Hepatocyte (in vitro differentiated cells): ENCODE results near the gene IDE. TPM values are rescaled to one million over a fixed set of nuclear protein-coding genes. Genes with fewer than 3 reads are reported as not detected.

Source experiments
- DNase-seq: peaks from one replicate; pipeline ENCODE4 v3.0.0-alpha.2; 2016; ENCODE audit warnings: low spot score
- H2AFZ ChIP-seq: fragments of 200-600 bp; sonication (generic); 2 replicates; pipeline ENCODE4 v1.6.0; 2016; ENCODE audit warnings: antibody characterized with exemption, mild to moderate bottlenecking
- H3K27ac ChIP-seq: fragments of 200-600 bp; sonication (generic); 2 replicates; pipeline ENCODE4 v1.5.1; 2016; ENCODE audit warnings: mild to moderate bottlenecking
- H3K27me3 ChIP-seq: fragments of 200-600 bp; sonication (generic); 2 replicates; pipeline ENCODE4 v1.6.1; 2016
- H3K36me3 ChIP-seq: fragments of 200-600 bp; sonication (generic); replicated peaks from 2 replicates; pipeline ENCODE4 v1.5.1; 2016; ENCODE audit warnings: low read depth; ENCODE audit not compliant: insufficient read depth
- H3K4me1 ChIP-seq: fragments of 200-600 bp; sonication (generic); 2 replicates; pipeline ENCODE4 v1.5.1; 2016; ENCODE audit warnings: mild to moderate bottlenecking, moderate library complexity; ENCODE audit not compliant: insufficient read depth
- H3K4me2 ChIP-seq: fragments of 200-600 bp; sonication (generic); 2 replicates; pipeline ENCODE4 v1.6.0; 2016
- H3K4me3 ChIP-seq: fragments of 200-600 bp; sonication (generic); 2 replicates; pipeline ENCODE4 v1.5.1; 2016; ENCODE audit warnings: mild to moderate bottlenecking
- H3K79me2 ChIP-seq: fragments of 200-600 bp; sonication (generic); 2 replicates; pipeline ENCODE4 v1.6.0; 2017; ENCODE audit warnings: mild to moderate bottlenecking
- H3K9me2 ChIP-seq: fragments of 200-600 bp; sonication (generic); replicated peaks from 2 replicates; pipeline ENCODE4 v1.6.0; 2017; ENCODE audit warnings: mild to moderate bottlenecking; ENCODE audit not compliant: insufficient read depth
- H3K9me3 ChIP-seq: fragments of 200-600 bp; sonication (generic); 2 replicates; pipeline ENCODE4 v1.5.1; 2016; ENCODE audit warnings: low read depth, mild to moderate bottlenecking
- H4K20me1 ChIP-seq: fragments of 200-600 bp; sonication (generic); 2 replicates; pipeline ENCODE4 v1.6.0; 2016; ENCODE audit warnings: mild to moderate bottlenecking; ENCODE audit not compliant: insufficient read depth, poor library complexity, severe bottlenecking
- EZH2 ChIP-seq: fragments of 200-600 bp; sonication (generic); IDR thresholded peaks from 2 replicates; pipeline ENCODE4 v1.6.1; 2016; ENCODE audit warnings: antibody characterized with exemption, mild to moderate bottlenecking, borderline replicate concordance
- EZH2phosphoT487 ChIP-seq: fragments of 200-600 bp; sonication (generic); IDR thresholded peaks from one replicate; pipeline ENCODE4 v1.6.1; 2018; ENCODE audit warnings: antibody characterized with exemption, mild to moderate bottlenecking, low read depth, moderate library complexity; ENCODE audit not compliant: unreplicated experiment, severe bottlenecking
- WGBS: methylation state at CpG from one replicate; pipeline ENCODE4 v1.1.6; 2016; ENCODE audit warnings: low lambda C conversion rate; ENCODE audit errors: missing lambda C conversion rate; 5-methylcytosine and 5-hydroxymethylcytosine counted together
- polyA plus RNA-seq: library from polyadenylated mRNA; unstranded; fragments of >200 nt; fragmentation: Nextera tagmentation; extraction: Ambion mirVana; gene quantifications from 2 replicates; pipeline ENCODE4 v1.2.1, GENCODE V29; 2016
- total RNA-seq: library from RNA; depleted of rRNA; stranded (reverse); fragments of >200 nt; gene quantifications from 2 replicates; pipeline ENCODE4 v1.2.3, GENCODE V29; 2014
- TF ChIP-seq, protein P1 (sequence below): fragments of 200-600 bp; sonication (generic); IDR thresholded peaks from 2 replicates; pipeline ENCODE4 v1.5.1; 2016; ENCODE audit warnings: antibody characterized with exemption, mild to moderate bottlenecking; ENCODE audit not compliant: poor library complexity

IDE gene
- total and polyA plus RNA-seq, 2 experiments from 2014 or later, result 16.6 to 39.7 TPM

DNA sequence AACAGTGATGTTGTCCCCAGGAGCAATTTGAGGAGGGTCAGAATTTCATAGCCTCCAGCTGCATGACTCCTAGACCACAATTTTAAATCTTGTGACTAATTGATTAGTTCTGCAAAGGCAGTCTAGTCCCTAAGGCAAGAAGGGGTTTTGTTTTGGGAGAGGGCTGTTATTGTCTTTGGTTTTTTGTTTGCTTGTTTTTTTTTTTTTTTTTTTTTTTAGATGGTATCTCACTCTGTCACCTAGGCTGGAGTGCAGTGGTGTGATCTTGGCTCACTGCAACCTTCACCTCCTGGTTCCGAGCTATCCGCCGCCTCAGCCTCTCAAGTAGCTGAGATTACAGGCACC lies 165.9 kb downstream of the IDE start:
- no peak for DNase-seq
- H3K9me3 ChIP-seq, result no peaks in the 10 kb centered on the region
- no peaks in the 10 kb centered on the region for H3K4me1 ChIP-seq
- WGBS, result 93% methylated on average over 3 of the region's 3 CpGs
- TF ChIP-seq EZH2 (no peak), EZH2phosphoT487 (no peak)
- TF ChIP-seq, protein P1, sequence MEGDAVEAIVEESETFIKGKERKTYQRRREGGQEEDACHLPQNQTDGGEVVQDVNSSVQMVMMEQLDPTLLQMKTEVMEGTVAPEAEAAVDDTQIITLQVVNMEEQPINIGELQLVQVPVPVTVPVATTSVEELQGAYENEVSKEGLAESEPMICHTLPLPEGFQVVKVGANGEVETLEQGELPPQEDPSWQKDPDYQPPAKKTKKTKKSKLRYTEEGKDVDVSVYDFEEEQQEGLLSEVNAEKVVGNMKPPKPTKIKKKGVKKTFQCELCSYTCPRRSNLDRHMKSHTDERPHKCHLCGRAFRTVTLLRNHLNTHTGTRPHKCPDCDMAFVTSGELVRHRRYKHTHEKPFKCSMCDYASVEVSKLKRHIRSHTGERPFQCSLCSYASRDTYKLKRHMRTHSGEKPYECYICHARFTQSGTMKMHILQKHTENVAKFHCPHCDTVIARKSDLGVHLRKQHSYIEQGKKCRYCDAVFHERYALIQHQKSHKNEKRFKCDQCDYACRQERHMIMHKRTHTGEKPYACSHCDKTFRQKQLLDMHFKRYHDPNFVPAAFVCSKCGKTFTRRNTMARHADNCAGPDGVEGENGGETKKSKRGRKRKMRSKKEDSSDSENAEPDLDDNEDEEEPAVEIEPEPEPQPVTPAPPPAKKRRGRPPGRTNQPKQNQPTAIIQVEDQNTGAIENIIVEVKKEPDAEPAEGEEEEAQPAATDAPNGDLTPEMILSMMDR, result no peak
- H4K20me1 ChIP-seq, result no peaks in the 10 kb centered on the region
- H2AFZ ChIP-seq, result no peak overlapping the region
- H3K79me2 ChIP-seq, result no peaks in the 10 kb centered on the region
- no peak overlapping the region for H3K27ac ChIP-seq
- no peak overlapping the region for H3K4me3 ChIP-seq
- H3K9me2 ChIP-seq, result no peaks in the 10 kb centered on the region
- H3K4me2 ChIP-seq, result no peak overlapping the region
- H3K27me3 ChIP-seq, result no peaks in the 10 kb centered on the region
- H3K36me3 ChIP-seq, result no peaks in the 10 kb centered on the region

DNA sequence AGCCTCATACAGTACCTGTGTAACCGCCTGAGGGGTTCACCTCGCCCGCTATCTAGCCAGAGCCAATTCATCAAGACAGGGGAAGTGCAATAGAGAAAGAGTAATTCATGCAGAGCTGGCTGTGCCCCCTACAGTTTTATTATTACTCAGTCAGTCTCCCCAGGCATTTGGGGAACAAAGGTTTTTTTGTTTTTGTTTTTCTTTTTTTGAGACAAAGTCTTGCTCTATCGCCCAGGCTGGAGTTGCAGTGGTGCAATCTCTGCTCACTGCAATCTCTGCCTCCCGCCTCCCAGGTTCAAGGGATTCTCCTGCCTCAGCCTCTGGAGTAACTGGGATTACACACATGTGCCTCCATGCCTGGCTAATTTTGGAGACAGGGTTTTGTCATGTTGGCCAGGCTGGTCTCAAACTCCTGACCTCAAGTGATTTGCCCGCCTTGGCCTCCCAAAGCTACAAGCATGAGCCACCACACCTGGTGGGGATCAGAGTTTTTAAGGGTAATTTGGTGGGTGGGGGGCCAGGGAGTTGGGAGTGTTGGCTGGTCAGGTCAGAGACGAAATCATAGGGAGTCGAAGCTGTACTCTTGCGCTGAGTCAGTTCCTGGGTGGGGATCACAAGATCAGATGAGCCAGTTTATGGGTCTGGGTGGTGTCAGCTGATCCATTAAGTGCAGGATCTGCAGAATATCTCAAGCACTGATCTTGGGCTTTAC lies 166.4 kb downstream of the IDE start:
- Histone ChIP-seq H3K4me2 (no peak overlapping the region), H3K9me3 (no peaks in the 10 kb centered on the region), H3K79me2 (no peaks in the 10 kb centered on the region), H2AFZ (no peak overlapping the region), H3K27me3 (no peaks in the 10 kb centered on the region), H3K4me3 (no peak overlapping the region), H3K9me2 (no peaks in the 10 kb centered on the region), H4K20me1 (no peaks in the 10 kb centered on the region), H3K4me1 (no peaks in the 10 kb centered on the region), H3K36me3 (no peaks in the 10 kb centered on the region), H3K27ac (no peak overlapping the region)
- WGBS, result 52% methylated on average over 8 of the region's 9 CpGs
- no peak for DNase-seq
- TF ChIP-seq EZH2 (no peak), EZH2phosphoT487 (no peak)
- TF ChIP-seq, protein P1, result no peak

DNA sequence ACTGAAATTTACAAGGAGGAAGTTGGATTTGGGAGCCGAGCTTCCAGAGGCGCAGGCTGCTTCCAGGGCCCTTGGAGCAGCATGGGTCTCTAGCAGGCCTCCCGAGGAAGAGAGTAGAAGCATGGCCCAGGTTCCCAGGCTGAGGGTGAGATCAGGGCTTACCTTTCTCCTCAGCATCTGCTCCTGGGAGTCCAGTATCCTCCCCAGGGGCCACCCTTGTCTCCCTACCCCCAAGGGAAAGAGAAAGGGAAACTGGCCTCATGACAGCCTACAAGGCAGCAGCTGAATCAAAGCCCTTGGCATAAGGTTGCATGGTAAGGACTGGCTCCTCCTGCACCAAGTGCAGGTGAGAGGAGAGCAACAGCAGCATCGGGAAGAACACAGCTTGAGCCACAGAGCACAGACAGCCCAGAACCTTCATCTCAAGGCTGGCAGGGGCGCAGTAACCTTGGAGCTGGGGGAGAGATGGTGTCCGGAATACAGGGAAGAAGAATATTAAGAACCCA lies 168.4 kb downstream of the IDE start:
- no peaks in the 10 kb centered on the region for H3K9me3 ChIP-seq
- WGBS, result 73% methylated on average over 6 of the region's 6 CpGs
- no peaks in the 10 kb centered on the region for H3K36me3 ChIP-seq
- no peaks in the 10 kb centered on the region for H3K9me2 ChIP-seq
- H4K20me1 ChIP-seq, result no peaks in the 10 kb centered on the region
- no peaks in the 10 kb centered on the region for H3K27me3 ChIP-seq
- no peaks in the 10 kb centered on the region for H3K4me1 ChIP-seq
- DNase-seq, result no peak
- TF ChIP-seq, protein P1, result no peak
- TF ChIP-seq EZH2 (no peak), EZH2phosphoT487 (no peak)
- H3K79me2 ChIP-seq, result no peaks in the 10 kb centered on the region
- no peak overlapping the region for H3K27ac ChIP-seq
- no peak overlapping the region for H3K4me2 ChIP-seq
- H2AFZ ChIP-seq, result no peak overlapping the region
- H3K4me3 ChIP-seq, result no peak overlapping the region
